Measurements from ENCODE around the gene CDK16. TPM values are rescaled to one million over a fixed set of nuclear protein-coding genes. Genes with fewer than 3 reads are reported as not detected.

Gene CDK16
- total RNA-seq, 1 donor from 2014 or later = 107 TPM

DNA sequence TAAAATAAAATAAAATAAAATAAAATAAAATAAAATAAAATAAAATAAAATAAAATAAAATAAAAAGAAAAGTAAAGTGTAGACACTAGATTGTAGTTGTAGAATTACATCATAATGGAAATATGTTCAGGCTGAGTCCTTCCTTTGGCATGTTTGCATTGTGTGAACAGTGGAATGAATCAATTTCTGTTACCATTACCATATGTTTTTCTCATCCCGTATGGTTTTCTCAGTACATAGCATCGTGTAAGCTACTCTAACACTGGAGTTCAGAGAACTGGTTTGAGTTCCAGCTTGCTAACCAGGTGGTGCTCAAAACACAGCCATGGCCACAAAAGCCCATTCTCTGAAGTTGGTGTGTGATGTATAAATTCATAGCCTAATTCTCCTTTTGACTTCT is 60.2 kb downstream of the CDK16 start:
- no peak for DNase-seq (ENCODE audit: low read depth)
- TF ChIP-seq, protein P1, sequence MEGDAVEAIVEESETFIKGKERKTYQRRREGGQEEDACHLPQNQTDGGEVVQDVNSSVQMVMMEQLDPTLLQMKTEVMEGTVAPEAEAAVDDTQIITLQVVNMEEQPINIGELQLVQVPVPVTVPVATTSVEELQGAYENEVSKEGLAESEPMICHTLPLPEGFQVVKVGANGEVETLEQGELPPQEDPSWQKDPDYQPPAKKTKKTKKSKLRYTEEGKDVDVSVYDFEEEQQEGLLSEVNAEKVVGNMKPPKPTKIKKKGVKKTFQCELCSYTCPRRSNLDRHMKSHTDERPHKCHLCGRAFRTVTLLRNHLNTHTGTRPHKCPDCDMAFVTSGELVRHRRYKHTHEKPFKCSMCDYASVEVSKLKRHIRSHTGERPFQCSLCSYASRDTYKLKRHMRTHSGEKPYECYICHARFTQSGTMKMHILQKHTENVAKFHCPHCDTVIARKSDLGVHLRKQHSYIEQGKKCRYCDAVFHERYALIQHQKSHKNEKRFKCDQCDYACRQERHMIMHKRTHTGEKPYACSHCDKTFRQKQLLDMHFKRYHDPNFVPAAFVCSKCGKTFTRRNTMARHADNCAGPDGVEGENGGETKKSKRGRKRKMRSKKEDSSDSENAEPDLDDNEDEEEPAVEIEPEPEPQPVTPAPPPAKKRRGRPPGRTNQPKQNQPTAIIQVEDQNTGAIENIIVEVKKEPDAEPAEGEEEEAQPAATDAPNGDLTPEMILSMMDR (IDR thresholded peaks at IDR 0.05; ENCODE audit: insufficient read depth, low read length, poor library complexity, severe bottlenecking) = no peak
- no peak overlapping the region for H3K4me3 ChIP-seq (ENCODE audit: low read depth, low read length)
- H3K27me3 ChIP-seq (ENCODE audit: control insufficient read depth, insufficient read depth, low read length) = no peaks in the 10 kb centered on the region
- no peaks in the 10 kb centered on the region for H3K36me3 ChIP-seq (ENCODE audit: control insufficient read depth, insufficient read depth, low read length)

Other genes starting within 250 kb of the CDK16 start
- 1.8 and 4.4 TPM in 2 replicates for gene RGN, start 140.2 kb upstream of the CDK16 start, total RNA-seq
- 46.2 and 60.0 TPM in 2 replicates for gene NDUFB11, start 74.0 kb upstream of the CDK16 start, total RNA-seq
- gene RBM10, start 73.5 kb upstream of the CDK16 start, total RNA-seq = 34.5 and 48.1 TPM in 2 replicates
- 170 and 199 TPM in 2 replicates for gene UBA1, start 24.9 kb upstream of the CDK16 start, total RNA-seq
- 49.1 and 57.9 TPM in 2 replicates for gene USP11, start 14.3 kb downstream of the CDK16 start, total RNA-seq
- gene ZNF157, start 151.9 kb downstream of the CDK16 start, total RNA-seq = 0.07 and 0.63 TPM in 2 replicates